ENCODE measurements around the gene AUTS2.

AUTS2 gene

DNA sequence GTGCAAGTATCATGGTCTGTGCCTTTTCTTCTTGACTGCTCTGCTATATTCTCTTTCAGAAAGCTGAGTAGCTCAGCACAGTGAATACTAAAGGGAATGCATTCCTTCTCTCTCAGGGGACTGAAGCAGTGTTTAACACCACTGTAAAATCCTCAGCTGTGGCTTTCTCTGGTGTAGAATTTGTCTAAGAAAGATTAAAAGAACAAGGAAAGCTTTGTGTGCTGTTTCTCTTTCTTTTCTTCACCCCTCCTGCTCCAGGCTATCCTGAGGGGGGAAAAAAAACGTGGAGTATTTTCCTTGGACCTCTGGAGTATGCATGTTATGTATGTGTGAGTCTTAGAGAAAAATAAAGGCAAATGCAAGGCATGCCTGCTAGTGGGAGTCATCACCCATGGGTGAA, 383.9 kb downstream of the AUTS2 start:
- no peak for DNase-seq (ENCODE audit: extremely low spot score)
- ChIA-PET POLR2A (no interaction called here), CTCF (interaction anchor here (0.6 kb wide), 1 partner anchor 24 kb away, joined by 3 read pairs; no protein-coding TSS in a partner anchor)
- TF ChIP-seq FOXK2 (IDR thresholded peaks at IDR 0.05) (no peak), NFRKB (IDR thresholded peaks at IDR 0.05) (no peak), FOXA1 (IDR thresholded peaks at IDR 0.05) (no peak), ZNF384 (IDR thresholded peaks at IDR 0.05) (no peak), SUZ12 (IDR thresholded peaks at IDR 0.05) (no peak), ELF4 (IDR thresholded peaks at IDR 0.05) (no peak), ARNT (IDR thresholded peaks at IDR 0.05) (no peak), BHLHE40 (IDR thresholded peaks at IDR 0.05; ENCODE audit: borderline replicate concordance) (no peak), HDGF (IDR thresholded peaks at IDR 0.05; ENCODE audit: borderline replicate concordance) (no peak), FOXM1 (IDR thresholded peaks at IDR 0.05; ENCODE audit: borderline replicate concordance) (no peak), LEF1 (IDR thresholded peaks at IDR 0.05; ENCODE audit: borderline replicate concordance) (no peak), SP1 (IDR thresholded peaks at IDR 0.05) (no peak), CTBP1 (IDR thresholded peaks at IDR 0.05; ENCODE audit: borderline replicate concordance) (no peak)
- TF ChIP-seq, protein P1, sequence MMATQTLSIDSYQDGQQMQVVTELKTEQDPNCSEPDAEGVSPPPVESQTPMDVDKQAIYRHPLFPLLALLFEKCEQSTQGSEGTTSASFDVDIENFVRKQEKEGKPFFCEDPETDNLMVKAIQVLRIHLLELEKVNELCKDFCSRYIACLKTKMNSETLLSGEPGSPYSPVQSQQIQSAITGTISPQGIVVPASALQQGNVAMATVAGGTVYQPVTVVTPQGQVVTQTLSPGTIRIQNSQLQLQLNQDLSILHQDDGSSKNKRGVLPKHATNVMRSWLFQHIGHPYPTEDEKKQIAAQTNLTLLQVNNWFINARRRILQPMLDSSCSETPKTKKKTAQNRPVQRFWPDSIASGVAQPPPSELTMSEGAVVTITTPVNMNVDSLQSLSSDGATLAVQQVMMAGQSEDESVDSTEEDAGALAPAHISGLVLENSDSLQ (IDR thresholded peaks at IDR 0.05): no peak

DNA sequence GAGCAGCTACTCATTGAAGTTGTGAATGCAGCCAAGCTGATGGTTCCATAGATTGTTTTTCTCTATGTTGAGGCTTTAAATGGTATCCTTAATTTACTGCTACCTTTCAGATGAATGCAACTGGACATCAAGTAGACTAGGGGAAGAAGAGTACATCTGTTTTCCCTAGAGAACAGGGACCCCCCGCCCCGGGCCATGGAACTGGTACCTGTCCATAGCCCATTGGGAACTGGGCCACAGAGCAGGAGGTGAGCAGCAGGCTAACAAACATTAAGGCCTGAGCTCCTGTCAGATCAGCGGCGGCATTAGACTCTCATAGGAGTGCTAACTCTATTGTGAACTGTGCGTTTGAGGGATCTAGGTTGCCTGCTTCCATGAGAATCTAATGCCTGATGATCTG, 391.3 kb downstream of the AUTS2 start:
- TF ChIP-seq HDGF (IDR thresholded peaks at IDR 0.05; ENCODE audit: borderline replicate concordance): no peak
- no peak for TF ChIP-seq CTBP1 (IDR thresholded peaks at IDR 0.05; ENCODE audit: borderline replicate concordance)
- no peak for TF ChIP-seq FOXA1 (IDR thresholded peaks at IDR 0.05)
- TF ChIP-seq TARDBP (IDR thresholded peaks at IDR 0.05): no peak
- TF ChIP-seq, protein P1 (IDR thresholded peaks at IDR 0.05): no peak
- TF ChIP-seq BHLHE40 (IDR thresholded peaks at IDR 0.05; ENCODE audit: borderline replicate concordance): no peak
- no peak for TF ChIP-seq ARNT (IDR thresholded peaks at IDR 0.05)
- no peak for TF ChIP-seq FOXM1 (IDR thresholded peaks at IDR 0.05; ENCODE audit: borderline replicate concordance)
- no peak for TF ChIP-seq ZNF384 (IDR thresholded peaks at IDR 0.05)
- TF ChIP-seq FOXK2 (IDR thresholded peaks at IDR 0.05): no peak
- TF ChIP-seq SP1 (IDR thresholded peaks at IDR 0.05): no peak
- TF ChIP-seq LEF1 (IDR thresholded peaks at IDR 0.05; ENCODE audit: borderline replicate concordance): no peak
- ChIA-PET CTCF (no interaction called here), POLR2A (no interaction called here)
- DNase-seq (ENCODE audit: extremely low spot score): no peak

DNA sequence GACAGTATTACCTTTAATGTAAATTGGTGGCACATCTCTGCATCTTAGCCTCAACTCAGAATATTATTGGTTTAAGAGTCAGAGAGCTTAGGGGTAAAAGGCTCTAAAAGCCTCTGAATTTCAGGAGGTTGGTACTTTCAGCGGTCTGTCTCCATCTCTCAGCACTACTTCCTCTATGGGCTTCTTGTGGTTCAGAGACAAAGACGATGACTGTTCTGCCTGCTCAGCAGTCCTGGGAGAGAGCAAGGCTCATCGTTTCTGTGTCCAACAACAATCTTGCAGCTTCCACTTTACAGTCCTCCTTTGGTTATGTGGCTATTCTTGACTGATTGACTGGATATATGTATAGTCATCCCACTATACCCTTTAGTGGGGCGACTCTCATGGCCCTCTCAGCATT, 394.7 kb downstream of the AUTS2 start:
- POLR2A ChIA-PET: no interaction called here

DNA sequence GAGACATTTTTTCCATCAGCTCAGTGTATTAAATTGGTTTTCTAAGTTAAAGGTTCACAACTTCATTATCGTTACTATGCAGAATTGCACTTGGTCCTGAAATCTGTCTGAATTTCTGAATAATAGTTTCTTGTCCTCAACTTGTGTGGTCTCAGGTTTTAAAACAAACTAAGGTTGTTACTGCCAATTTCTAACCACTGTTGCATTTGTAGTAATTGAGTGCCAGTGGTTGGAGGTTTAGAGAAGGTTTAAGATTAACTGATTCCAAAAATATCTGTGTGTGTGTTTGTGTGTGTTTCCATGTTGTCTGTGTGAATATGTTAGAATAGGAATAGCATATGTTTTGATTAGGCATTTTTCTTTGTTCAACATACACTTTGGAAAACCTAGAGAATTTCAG, 395.9 kb downstream of the AUTS2 start:
- ChIA-PET CTCF (no interaction called here), POLR2A (no interaction called here)
- no peak for DNase-seq (ENCODE audit: extremely low spot score)
- no peak for TF ChIP-seq LEF1 (IDR thresholded peaks at IDR 0.05; ENCODE audit: borderline replicate concordance)
- TF ChIP-seq ELF4 (IDR thresholded peaks at IDR 0.05): no peak
- no peak for TF ChIP-seq SUZ12 (IDR thresholded peaks at IDR 0.05)
- TF ChIP-seq FOXM1 (IDR thresholded peaks at IDR 0.05; ENCODE audit: borderline replicate concordance): no peak
- TF ChIP-seq FOXA1 (IDR thresholded peaks at IDR 0.05): no peak
- TF ChIP-seq HDGF (IDR thresholded peaks at IDR 0.05; ENCODE audit: borderline replicate concordance): no peak
- no peak for TF ChIP-seq ZNF384 (IDR thresholded peaks at IDR 0.05)
- no peak for TF ChIP-seq TARDBP (IDR thresholded peaks at IDR 0.05)
- TF ChIP-seq NFRKB (IDR thresholded peaks at IDR 0.05): no peak
- TF ChIP-seq ARNT (IDR thresholded peaks at IDR 0.05): no peak
- no peak for TF ChIP-seq FOXK2 (IDR thresholded peaks at IDR 0.05)

More for the DNA sequence above, 394.7 kb downstream of the AUTS2 start:
- no peak for DNase-seq (ENCODE audit: extremely low spot score)
- CTCF ChIA-PET: no interaction called here
- TF ChIP-seq, protein P1 (IDR thresholded peaks at IDR 0.05): no peak
- no peak for TF ChIP-seq HDGF (IDR thresholded peaks at IDR 0.05; ENCODE audit: borderline replicate concordance)
- TF ChIP-seq TARDBP (IDR thresholded peaks at IDR 0.05): no peak
- no peak for TF ChIP-seq LEF1 (IDR thresholded peaks at IDR 0.05; ENCODE audit: borderline replicate concordance)
- no peak for TF ChIP-seq L3MBTL2 (conservative IDR thresholded peaks at IDR 0.05)
- no peak for TF ChIP-seq ELF4 (IDR thresholded peaks at IDR 0.05)
- TF ChIP-seq FOXA1 (IDR thresholded peaks at IDR 0.05): no peak
- no peak for TF ChIP-seq ARNT (IDR thresholded peaks at IDR 0.05)
- no peak for TF ChIP-seq FOXM1 (IDR thresholded peaks at IDR 0.05; ENCODE audit: borderline replicate concordance)
- TF ChIP-seq FOXK2 (IDR thresholded peaks at IDR 0.05): no peak
- TF ChIP-seq ZNF384 (IDR thresholded peaks at IDR 0.05): no peak
- TF ChIP-seq SUZ12 (IDR thresholded peaks at IDR 0.05): no peak

DNA sequence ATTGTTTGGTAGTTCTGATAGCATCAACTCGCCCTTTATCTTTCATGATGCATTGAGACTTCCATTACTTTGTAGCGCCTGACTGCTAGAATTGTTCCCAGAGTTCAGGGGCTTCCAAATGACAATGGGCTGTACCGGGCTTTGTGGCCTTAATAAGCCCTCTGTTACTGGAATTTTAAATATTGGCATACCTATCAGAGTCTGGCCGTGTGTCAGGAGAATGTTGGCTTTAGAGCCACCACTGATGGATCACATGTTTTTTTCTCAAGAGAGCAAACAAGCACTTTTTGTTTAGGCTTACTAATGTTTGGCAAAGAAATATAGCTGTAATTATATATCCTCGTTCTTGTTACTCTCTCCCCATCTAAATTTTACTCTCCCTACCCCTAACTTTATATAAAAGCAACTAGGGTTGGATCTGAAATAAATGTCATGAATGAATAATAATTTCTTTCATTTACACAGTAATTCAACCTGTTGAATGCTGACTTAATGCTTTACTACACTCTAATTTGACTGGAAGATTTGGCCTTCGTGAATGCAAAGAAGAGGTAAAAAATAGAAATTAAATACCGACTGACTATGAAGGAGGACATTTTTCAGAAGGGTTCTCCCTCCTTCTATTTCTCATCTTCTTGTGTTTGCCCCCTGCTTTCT, 396.7 kb downstream of the AUTS2 start:
- no peak for DNase-seq (ENCODE audit: extremely low spot score)
- TF ChIP-seq ZNF384 (IDR thresholded peaks at IDR 0.05) (no peak), HDGF (IDR thresholded peaks at IDR 0.05; ENCODE audit: borderline replicate concordance) (no peak)
- POLR2A ChIA-PET: no interaction called here
- CTCF ChIA-PET: no interaction called here

DNA sequence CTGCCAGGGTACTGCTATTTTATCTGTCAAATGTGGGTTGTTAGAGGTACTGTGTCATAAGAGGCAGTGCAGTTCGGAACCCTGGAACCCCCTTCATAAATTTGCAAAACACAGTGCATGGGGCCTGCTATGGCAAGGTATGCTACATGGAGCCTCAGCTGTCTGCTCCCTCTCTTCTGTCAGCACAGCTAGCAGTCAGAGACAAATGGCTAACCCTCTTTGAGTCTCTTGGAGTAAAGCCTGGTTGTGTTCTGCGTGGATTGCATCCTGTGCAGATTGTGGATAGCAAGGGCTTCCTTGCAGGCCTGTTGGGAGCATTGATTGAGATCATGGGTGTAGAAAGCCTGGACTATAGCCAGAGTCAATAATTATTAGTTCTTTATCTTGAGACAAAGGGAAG, 397.8 kb downstream of the AUTS2 start:
- ChIA-PET POLR2A (no interaction called here), CTCF (no interaction called here)
- no peak for DNase-seq (ENCODE audit: extremely low spot score)
- no peak for TF ChIP-seq ARNT (IDR thresholded peaks at IDR 0.05)
- no peak for TF ChIP-seq FOXK2 (IDR thresholded peaks at IDR 0.05)
- TF ChIP-seq ELF4 (IDR thresholded peaks at IDR 0.05): no peak
- TF ChIP-seq, protein P1 (IDR thresholded peaks at IDR 0.05): no peak
